OCI-LY7 (cell line): Measurements from ENCODE around the gene DPEP2.

Experiments
- CTCF ChIP-seq: fragments of 200-600 bp; sonication (generic); conservative IDR thresholded peaks from 2 replicates; pipeline ENCODE4 v1.5.1; 2014; ENCODE audit warnings: mild to moderate bottlenecking, antibody characterized with exemption, low read length, moderate library complexity, mixed read lengths
- EZH2phosphoT487 ChIP-seq: fragments of 200-600 bp; sonication (generic); IDR thresholded peaks from 2 replicates; pipeline ENCODE4 v1.6.1; 2018; ENCODE audit warnings: low read depth, borderline replicate concordance, mild to moderate bottlenecking, mixed run types, antibody characterized with exemption, low read length, moderate library complexity, mixed read lengths

GRCh38 chr16:67977005-67977404, 22.3 kb downstream of the DPEP2 start:
- TF ChIP-seq CTCF (no peak), EZH2phosphoT487 (no peak)
